HCT116 (cell line): ENCODE measurements around the gene APOM. TPM values are rescaled to one million over a fixed set of nuclear protein-coding genes. Genes with fewer than 3 reads are reported as not detected.

Source experiments
- ATAC-seq: fragments of 200-7000 bp; cut with Tn5 transposase; 2 replicates; pipeline ENCODE4 v1.9.1; 2020; ENCODE audit warnings: mild to moderate bottlenecking, moderate library complexity
- BruUV-seq: library from RNA; stranded (reverse); fragments of 400-500 nt; replicated peaks from 2 replicates; lab custom pipeline; 2021; lab: Mats Ljungman, UMichigan
- CTCF ChIA-PET: fragments of 300-600 bp; sonication (Branson Sonifier 250); formaldehyde crosslinking; loops from one replicate; lab custom pipeline; 2021; ENCODE audit warnings: antibody characterized with exemption; lab: Charles Lee
- POLR2A ChIA-PET: fragments of 300-600, 350-600 bp; sonication (Branson Sonifier 250); formaldehyde crosslinking; loops from one replicate; lab custom pipeline; 2021; ENCODE audit warnings: antibody characterized with exemption; lab: Charles Lee
- RAD21 ChIA-PET, 2 experiments: fragments of 300-600 bp; sonication (Branson Sonifier 250); formaldehyde crosslinking; loops; one replicate each; lab custom pipeline; 2023; ENCODE audit warnings: low total read pairs in 2 of 2; ENCODE audit not compliant: uncharacterized antibody in 2 of 2, unreplicated experiment in 2 of 2, low non-redundant PET in 1 of 2; lab: Charles Lee
- DNase-seq: peaks from one replicate; pipeline ENCODE4 v3.0.0-alpha.2; 2010; ENCODE audit warnings: low read depth, low spot score
- H2AFZ ChIP-seq: fragments of 200-600 bp; shearing (Covaris generic), sonication (generic); 2 replicates; pipeline ENCODE4 v1.6.1; 2017; ENCODE audit warnings: low read depth, mixed run types, mixed read lengths, antibody characterized with exemption, low read length; ENCODE audit not compliant: poor library complexity, severe bottlenecking
- H3K27ac ChIP-seq: 2 replicates; pipeline ENCODE4 v1.5.1; 2012; ENCODE audit warnings: low read depth, low read length
- H3K27me3 ChIP-seq: fragments of 200-600 bp; sonication (generic); 2 replicates; pipeline ENCODE4 v1.6.1; 2016; ENCODE audit warnings: mixed run types, low read length, mixed read lengths; ENCODE audit not compliant: insufficient read depth
- H3K36me3 ChIP-seq, 2 experiments: fragments of 200-500 bp in 1 of 2; fragments of 200-600 bp in 1 of 2; sonication (Bioruptor generic) in 1 of 2; sonication (generic) in 1 of 2; 2 replicates each; pipeline versions ENCODE4 v1.5.1 to v1.6.1; 2014 to 2016; ENCODE audit warnings: low read length in 2 of 2, inconsistent platforms in 1 of 2, mixed read lengths in 1 of 2, mixed run types in 1 of 2; ENCODE audit not compliant: insufficient read depth in 2 of 2, control insufficient read depth in 1 of 2
- H3K4me1 ChIP-seq, 2 experiments: fragments of 200-600 bp in 1 of 2; sonication (generic) in 1 of 2; 2 replicates each; pipeline versions ENCODE4 v1.5.1 to v1.6.1; 2012 to 2017; ENCODE audit warnings: low read length in 2 of 2, inconsistent platforms in 1 of 2, mild to moderate bottlenecking in 1 of 2, mixed read lengths in 1 of 2, mixed run types in 1 of 2, moderate library complexity in 1 of 2; ENCODE audit not compliant: insufficient read depth in 2 of 2, control insufficient read depth in 1 of 2
- H3K4me2 ChIP-seq: fragments of 200-600 bp; sonication (generic); 2 replicates; pipeline ENCODE4 v1.6.1; 2017; ENCODE audit warnings: mixed run types, low read length, mixed read lengths
- H3K4me3 ChIP-seq, 2 experiments: fragments of 200-600 bp in 1 of 2; sonication (generic) in 1 of 2; replicated peaks in 1 of 2; 2 replicates each; pipeline ENCODE4 v1.5.1; 2011 to 2016; ENCODE audit warnings: low read length in 2 of 2, control low read depth in 1 of 2, low read depth in 1 of 2, mild to moderate bottlenecking in 1 of 2, mixed read lengths in 1 of 2, mixed run types in 1 of 2
- H3K79me2 ChIP-seq: fragments of 200-600 bp; sonication (generic); 2 replicates; pipeline ENCODE4 v1.6.1; 2017; ENCODE audit warnings: mild to moderate bottlenecking, mixed run types, low read length, moderate library complexity, mixed read lengths; ENCODE audit not compliant: insufficient read depth
- H3K9ac ChIP-seq: fragments of 200-600 bp; sonication (generic); 2 replicates; pipeline ENCODE4 v1.6.1; 2016; ENCODE audit warnings: low read length, mixed read lengths
- H3K9me2 ChIP-seq: fragments of 200-600 bp; sonication (generic), shearing (Covaris generic); 2 replicates; pipeline ENCODE4 v1.6.1; 2017; ENCODE audit warnings: mixed run types, mild to moderate bottlenecking, moderate library complexity; ENCODE audit not compliant: insufficient read depth
- H3K9me3 ChIP-seq, 2 experiments: fragments of 200-500 bp in 1 of 2; fragments of 200-600 bp in 1 of 2; sonication (Bioruptor generic) in 1 of 2; sonication (generic) in 1 of 2; 2 replicates each; pipeline ENCODE4 v1.6.1; 2014 to 2017; ENCODE audit warnings: low read length in 2 of 2, mixed read lengths in 2 of 2, inconsistent platforms in 1 of 2, low read depth in 1 of 2, mild to moderate bottlenecking in 1 of 2, mixed run types in 1 of 2, moderate library complexity in 1 of 2; ENCODE audit not compliant: control insufficient read depth in 1 of 2, insufficient read depth in 1 of 2
- H4K20me1 ChIP-seq: fragments of 200-600 bp; sonication (generic), shearing (Covaris generic); 2 replicates; pipeline ENCODE4 v1.6.1; 2017; ENCODE audit warnings: mixed run types, mild to moderate bottlenecking, moderate library complexity; ENCODE audit not compliant: insufficient read depth
- EZH2 ChIP-seq: fragments of 200-600 bp; sonication (generic); IDR thresholded peaks from 2 replicates; pipeline ENCODE4 v1.6.1; 2017; ENCODE audit warnings: antibody characterized with exemption, mixed run types
- JUND ChIP-seq: IDR thresholded peaks from 2 replicates; pipeline ENCODE4 v1.6.1; 2012
- POLR2AphosphoS5 ChIP-seq: IDR thresholded peaks from 2 replicates; pipeline ENCODE4 v1.6.1; 2011; ENCODE audit warnings: mild to moderate bottlenecking, low read depth, low read length, moderate library complexity
- RAD21 ChIP-seq: IDR thresholded peaks from 2 replicates; pipeline ENCODE4 v1.6.1; 2012; ENCODE audit warnings: low read depth, mild to moderate bottlenecking
- SIN3A ChIP-seq: IDR thresholded peaks from 2 replicates; pipeline ENCODE4 v1.6.1; 2012; ENCODE audit warnings: low read depth
- TCF7L2 ChIP-seq: IDR thresholded peaks from 2 replicates; pipeline ENCODE4 v1.7.0; 2011; ENCODE audit warnings: borderline replicate concordance, inconsistent platforms; ENCODE audit not compliant: insufficient read depth, insufficient read length; ENCODE audit errors: extremely low read depth
- YY1 ChIP-seq: IDR thresholded peaks from 2 replicates; pipeline ENCODE4 v1.6.1; 2011; ENCODE audit warnings: low read length, low read depth, moderate library complexity, mild to moderate bottlenecking; ENCODE audit not compliant: insufficient replicate concordance; ENCODE audit errors: extremely low read depth
- intact Hi-C: fragments of 100-400 bp; cut with micrococcal nuclease; formaldehyde crosslinking; loops from 2 replicates; pipeline ENCODE4 v1.10.0; 2022
- total RNA-seq: library from RNA; stranded (reverse); gene quantifications from one replicate; pipeline ENCODE4 v1.2.1, GENCODE V29; 2021; ENCODE audit not compliant: unreplicated experiment
- TF ChIP-seq, protein P1 (sequence below), 3 experiments: fragments of 200-600 bp in 1 of 3; sonication (generic) in 1 of 3; IDR thresholded peaks in 2 of 3; conservative IDR thresholded peaks in 1 of 3; 2 replicates each; pipeline ENCODE4 v1.5.1; 2012 to 2017; ENCODE audit warnings: low read depth in 2 of 3, low read length in 2 of 3, antibody characterized with exemption in 1 of 3, borderline replicate concordance in 1 of 3, control low read depth in 1 of 3, mild to moderate bottlenecking in 1 of 3, mixed read lengths in 1 of 3, mixed run types in 1 of 3, moderate library complexity in 1 of 3; ENCODE audit not compliant: insufficient read depth in 1 of 3
- TF ChIP-seq, protein P2 (sequence below): IDR thresholded peaks from 2 replicates; pipeline ENCODE4 v1.6.1; 2011; ENCODE audit warnings: mild to moderate bottlenecking, low read length, moderate library complexity; ENCODE audit not compliant: insufficient replicate concordance; ENCODE audit errors: extremely low read depth

APOM gene
- total RNA-seq, 1 experiment from 2014 or later: 2.2 TPM

DNA sequence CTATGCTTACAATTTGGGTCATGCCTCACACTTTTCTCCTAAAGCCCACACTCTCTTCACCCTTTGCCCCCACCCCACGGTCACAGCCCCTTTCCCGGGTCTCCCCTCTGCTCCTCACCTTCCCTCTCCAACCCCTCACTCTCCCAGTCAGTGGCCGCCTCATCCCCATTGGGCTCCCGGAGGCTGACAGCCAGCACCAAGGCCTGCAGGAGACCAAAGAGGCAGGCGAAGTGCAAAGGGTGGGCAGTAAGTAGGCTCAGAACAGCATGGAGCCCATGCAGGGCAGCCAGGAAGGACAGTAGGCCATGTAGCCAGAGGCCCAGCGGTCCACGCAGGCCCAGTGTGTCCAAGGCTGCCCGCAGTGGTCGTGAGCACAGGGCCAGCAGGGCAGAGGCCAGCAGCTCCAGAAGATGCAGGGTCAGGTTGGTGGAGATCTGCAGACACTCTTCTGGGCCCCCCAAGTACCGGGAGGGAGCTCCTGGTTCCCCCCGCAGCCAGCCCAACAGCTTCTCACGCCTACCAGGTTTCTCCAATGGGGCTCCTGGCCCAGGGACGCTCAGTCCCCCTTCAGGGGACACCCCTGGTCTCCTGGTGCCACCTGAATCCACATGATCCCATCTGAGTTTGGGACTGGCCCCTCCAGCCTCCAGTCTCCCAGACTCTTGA is 3.4 kb downstream of the APOM start:
- Histone ChIP-seq H3K9me3 (no peaks in the 10 kb centered on the region), H3K4me2 (peak overlapping the region; percentile 94), H4K20me1 (no peaks in the 10 kb centered on the region), H3K79me2 (peaks cover 39% of the 10 kb centered on the region), H3K27ac (peak overlapping the region; percentile 25), H2AFZ (no peak overlapping the region)
- ChIA-PET POLR2A (interaction anchor here (1.2 kb wide), 1 partner anchor 81 kb away, joined by 3 read pairs; the partner anchor contains the start of gene MSH5), CTCF (no interaction called here)
- no peak for DNase-seq
- no peak for TF ChIP-seq YY1
- no peak for TF ChIP-seq SIN3A
- TF ChIP-seq RAD21: no peak
- TF ChIP-seq, all 23 proteins: peak for 0
- Histone ChIP-seq H3K4me3 (peak overlapping the region; percentile 79 to 87), H3K27me3 (no peaks in the 10 kb centered on the region), H3K9ac (peak overlapping the region; percentile 88; the same call in 1 of the 2 replicates), H3K9me2 (no peaks in the 10 kb centered on the region), H3K4me1 (peaks cover 17 to 41% of the 10 kb centered on the region in 2 experiments; a peak in 3 of 4 replicates), H3K36me3 (peaks cover 5 to 15% of the 10 kb centered on the region in 2 experiments; a peak in 3 of 4 replicates)
- no TSS peak for BruUV-seq
- intact Hi-C loops: no loop called here
- no peak for ATAC-seq
- RAD21 ChIA-PET: no interaction called here

DNA sequence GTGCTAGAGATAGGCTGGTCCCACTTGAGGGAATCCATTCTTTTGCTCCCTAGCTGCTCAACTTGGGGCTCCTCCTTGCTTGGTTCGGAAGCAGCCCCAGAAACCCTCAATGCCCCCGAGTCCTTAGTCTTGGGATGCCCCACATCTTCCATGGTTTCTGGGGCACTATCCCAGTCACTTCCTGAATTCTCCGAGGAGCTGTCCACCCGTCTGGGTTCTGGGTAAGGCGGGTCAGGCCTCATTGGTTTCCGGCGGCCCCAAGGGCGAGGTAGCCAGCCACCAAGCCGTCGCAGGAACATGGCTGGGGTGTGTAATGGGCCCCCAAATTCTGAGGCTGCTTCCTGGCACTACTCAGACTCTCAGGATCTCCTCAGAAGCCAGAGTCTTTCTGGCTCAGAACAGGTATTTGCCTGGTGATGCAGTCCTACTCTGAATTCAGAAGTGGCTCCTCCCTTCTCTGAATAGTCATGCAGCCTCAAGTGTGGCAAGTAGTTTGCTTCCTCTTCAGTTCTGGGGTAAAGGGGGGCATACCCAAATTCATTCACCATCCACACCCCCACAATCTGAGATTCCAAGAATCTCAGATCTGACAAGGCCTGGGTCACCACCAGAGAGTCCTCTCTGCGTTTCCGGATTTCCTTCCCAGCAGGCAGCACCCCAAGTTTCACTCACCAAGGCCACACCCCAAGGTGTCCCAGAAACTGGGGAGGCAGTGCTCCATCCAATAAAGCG is 4.1 kb downstream of the APOM start:
- no peak for TF ChIP-seq YY1
- TF ChIP-seq, protein P1, sequence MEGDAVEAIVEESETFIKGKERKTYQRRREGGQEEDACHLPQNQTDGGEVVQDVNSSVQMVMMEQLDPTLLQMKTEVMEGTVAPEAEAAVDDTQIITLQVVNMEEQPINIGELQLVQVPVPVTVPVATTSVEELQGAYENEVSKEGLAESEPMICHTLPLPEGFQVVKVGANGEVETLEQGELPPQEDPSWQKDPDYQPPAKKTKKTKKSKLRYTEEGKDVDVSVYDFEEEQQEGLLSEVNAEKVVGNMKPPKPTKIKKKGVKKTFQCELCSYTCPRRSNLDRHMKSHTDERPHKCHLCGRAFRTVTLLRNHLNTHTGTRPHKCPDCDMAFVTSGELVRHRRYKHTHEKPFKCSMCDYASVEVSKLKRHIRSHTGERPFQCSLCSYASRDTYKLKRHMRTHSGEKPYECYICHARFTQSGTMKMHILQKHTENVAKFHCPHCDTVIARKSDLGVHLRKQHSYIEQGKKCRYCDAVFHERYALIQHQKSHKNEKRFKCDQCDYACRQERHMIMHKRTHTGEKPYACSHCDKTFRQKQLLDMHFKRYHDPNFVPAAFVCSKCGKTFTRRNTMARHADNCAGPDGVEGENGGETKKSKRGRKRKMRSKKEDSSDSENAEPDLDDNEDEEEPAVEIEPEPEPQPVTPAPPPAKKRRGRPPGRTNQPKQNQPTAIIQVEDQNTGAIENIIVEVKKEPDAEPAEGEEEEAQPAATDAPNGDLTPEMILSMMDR (IDR thresholded peaks at IDR 0.05 in 2 of 3, conservative IDR thresholded peaks at IDR 0.05 in 1 of 3; ENCODE audit: borderline replicate concordance in 1 of 3, insufficient read depth in 1 of 3, low read depth in 2 of 3, low read length in 2 of 3): no peak
- TF ChIP-seq, protein P2, sequence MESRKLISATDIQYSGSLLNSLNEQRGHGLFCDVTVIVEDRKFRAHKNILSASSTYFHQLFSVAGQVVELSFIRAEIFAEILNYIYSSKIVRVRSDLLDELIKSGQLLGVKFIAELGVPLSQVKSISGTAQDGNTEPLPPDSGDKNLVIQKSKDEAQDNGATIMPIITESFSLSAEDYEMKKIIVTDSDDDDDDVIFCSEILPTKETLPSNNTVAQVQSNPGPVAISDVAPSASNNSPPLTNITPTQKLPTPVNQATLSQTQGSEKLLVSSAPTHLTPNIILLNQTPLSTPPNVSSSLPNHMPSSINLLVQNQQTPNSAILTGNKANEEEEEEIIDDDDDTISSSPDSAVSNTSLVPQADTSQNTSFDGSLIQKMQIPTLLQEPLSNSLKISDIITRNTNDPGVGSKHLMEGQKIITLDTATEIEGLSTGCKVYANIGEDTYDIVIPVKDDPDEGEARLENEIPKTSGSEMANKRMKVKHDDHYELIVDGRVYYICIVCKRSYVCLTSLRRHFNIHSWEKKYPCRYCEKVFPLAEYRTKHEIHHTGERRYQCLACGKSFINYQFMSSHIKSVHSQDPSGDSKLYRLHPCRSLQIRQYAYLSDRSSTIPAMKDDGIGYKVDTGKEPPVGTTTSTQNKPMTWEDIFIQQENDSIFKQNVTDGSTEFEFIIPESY: no peak
- no peak for TF ChIP-seq JUND
- no peak for TF ChIP-seq TCF7L2
- TF ChIP-seq POLR2AphosphoS5: no peak
- no peak for TF ChIP-seq SIN3A
- TF ChIP-seq EZH2: no peak
- TF ChIP-seq, all 23 proteins: peak for 0
- H3K4me3 ChIP-seq: peak overlapping the region; percentile 79 to 87
- no peak overlapping the region for H2AFZ ChIP-seq
- ChIA-PET POLR2A (interaction anchor here (0.7 to 2.0 kb wide), 6 partner anchors 8 to 118 kb away, joined by 3 to 15 read pairs (median 4); partner anchors contain the start of genes BAG6, LY6G5B, MSH5 and PRRC2A), CTCF (no interaction called here), RAD21 (no interaction called here)
- no peaks in the 10 kb centered on the region for H3K9me3 ChIP-seq
- peak overlapping the region; percentile 94 for H3K4me2 ChIP-seq
- no peaks in the 10 kb centered on the region for H3K27me3 ChIP-seq
- peaks cover 39% of the 10 kb centered on the region for H3K79me2 ChIP-seq
- peaks cover 5 to 17% of the 10 kb centered on the region in 2 experiments; a peak in 3 of 4 replicates for H3K36me3 ChIP-seq
- no TSS peak for BruUV-seq
- H4K20me1 ChIP-seq: no peaks in the 10 kb centered on the region
- H3K4me1 ChIP-seq: peaks cover 18 to 45% of the 10 kb centered on the region in 2 experiments; a peak in 3 of 4 replicates
- H3K27ac ChIP-seq: peak overlapping the region; percentile 69
- no peaks in the 10 kb centered on the region for H3K9me2 ChIP-seq
- ATAC-seq (peak; percentile 2; the same call in 1 of the 2 replicates), DNase-seq (no peak)
- peak overlapping the region; percentile 88 for H3K9ac ChIP-seq
- intact Hi-C loops: loop anchor here (5.0 kb wide), 1 partner anchor 258 kb away; the partner anchor contains the start of gene MICA
